Measurements from ENCODE around the gene TYMP.

TYMP gene

GRCh38 chr22:50570861-50571260, 41.0 kb upstream of the TYMP start (continued):
- TF ChIP-seq, protein P1, sequence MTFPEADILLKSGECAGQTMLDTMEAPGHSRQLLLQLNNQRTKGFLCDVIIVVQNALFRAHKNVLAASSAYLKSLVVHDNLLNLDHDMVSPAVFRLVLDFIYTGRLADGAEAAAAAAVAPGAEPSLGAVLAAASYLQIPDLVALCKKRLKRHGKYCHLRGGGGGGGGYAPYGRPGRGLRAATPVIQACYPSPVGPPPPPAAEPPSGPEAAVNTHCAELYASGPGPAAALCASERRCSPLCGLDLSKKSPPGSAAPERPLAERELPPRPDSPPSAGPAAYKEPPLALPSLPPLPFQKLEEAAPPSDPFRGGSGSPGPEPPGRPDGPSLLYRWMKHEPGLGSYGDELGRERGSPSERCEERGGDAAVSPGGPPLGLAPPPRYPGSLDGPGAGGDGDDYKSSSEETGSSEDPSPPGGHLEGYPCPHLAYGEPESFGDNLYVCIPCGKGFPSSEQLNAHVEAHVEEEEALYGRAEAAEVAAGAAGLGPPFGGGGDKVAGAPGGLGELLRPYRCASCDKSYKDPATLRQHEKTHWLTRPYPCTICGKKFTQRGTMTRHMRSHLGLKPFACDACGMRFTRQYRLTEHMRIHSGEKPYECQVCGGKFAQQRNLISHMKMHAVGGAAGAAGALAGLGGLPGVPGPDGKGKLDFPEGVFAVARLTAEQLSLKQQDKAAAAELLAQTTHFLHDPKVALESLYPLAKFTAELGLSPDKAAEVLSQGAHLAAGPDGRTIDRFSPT (tag by site-specific recombination; IDR thresholded peaks at IDR 0.05), result no peak
- TF ChIP-seq ZNF19 (tag by site-specific recombination; IDR thresholded peaks at IDR 0.05; ENCODE audit: low read depth) (no peak), ZNF514 (tag by site-specific recombination; IDR thresholded peaks at IDR 0.05) (no peak), KLF16 (tag by site-specific recombination; IDR thresholded peaks at IDR 0.05) (no peak), ZNF114 (tag by site-specific recombination; IDR thresholded peaks at IDR 0.05) (no peak), PRDM1 (tag by site-specific recombination; IDR thresholded peaks at IDR 0.05) (no peak), KLF10 (tag by site-specific recombination; IDR thresholded peaks at IDR 0.05) (no peak), ZBTB8A (tag by site-specific recombination; IDR thresholded peaks at IDR 0.05) (no peak)
- TF ChIP-seq, protein P2, sequence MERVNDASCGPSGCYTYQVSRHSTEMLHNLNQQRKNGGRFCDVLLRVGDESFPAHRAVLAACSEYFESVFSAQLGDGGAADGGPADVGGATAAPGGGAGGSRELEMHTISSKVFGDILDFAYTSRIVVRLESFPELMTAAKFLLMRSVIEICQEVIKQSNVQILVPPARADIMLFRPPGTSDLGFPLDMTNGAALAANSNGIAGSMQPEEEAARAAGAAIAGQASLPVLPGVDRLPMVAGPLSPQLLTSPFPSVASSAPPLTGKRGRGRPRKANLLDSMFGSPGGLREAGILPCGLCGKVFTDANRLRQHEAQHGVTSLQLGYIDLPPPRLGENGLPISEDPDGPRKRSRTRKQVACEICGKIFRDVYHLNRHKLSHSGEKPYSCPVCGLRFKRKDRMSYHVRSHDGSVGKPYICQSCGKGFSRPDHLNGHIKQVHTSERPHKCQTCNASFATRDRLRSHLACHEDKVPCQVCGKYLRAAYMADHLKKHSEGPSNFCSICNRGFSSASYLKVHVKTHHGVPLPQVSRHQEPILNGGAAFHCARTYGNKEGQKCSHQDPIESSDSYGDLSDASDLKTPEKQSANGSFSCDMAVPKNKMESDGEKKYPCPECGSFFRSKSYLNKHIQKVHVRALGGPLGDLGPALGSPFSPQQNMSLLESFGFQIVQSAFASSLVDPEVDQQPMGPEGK (tag by site-specific recombination; IDR thresholded peaks at IDR 0.05), result no peak
- TF ChIP-seq, protein P3, sequence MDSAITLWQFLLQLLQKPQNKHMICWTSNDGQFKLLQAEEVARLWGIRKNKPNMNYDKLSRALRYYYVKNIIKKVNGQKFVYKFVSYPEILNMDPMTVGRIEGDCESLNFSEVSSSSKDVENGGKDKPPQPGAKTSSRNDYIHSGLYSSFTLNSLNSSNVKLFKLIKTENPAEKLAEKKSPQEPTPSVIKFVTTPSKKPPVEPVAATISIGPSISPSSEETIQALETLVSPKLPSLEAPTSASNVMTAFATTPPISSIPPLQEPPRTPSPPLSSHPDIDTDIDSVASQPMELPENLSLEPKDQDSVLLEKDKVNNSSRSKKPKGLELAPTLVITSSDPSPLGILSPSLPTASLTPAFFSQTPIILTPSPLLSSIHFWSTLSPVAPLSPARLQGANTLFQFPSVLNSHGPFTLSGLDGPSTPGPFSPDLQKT (IDR thresholded peaks at IDR 0.05; ENCODE audit: borderline replicate concordance, low read depth, low read length), result no peak

DNA sequence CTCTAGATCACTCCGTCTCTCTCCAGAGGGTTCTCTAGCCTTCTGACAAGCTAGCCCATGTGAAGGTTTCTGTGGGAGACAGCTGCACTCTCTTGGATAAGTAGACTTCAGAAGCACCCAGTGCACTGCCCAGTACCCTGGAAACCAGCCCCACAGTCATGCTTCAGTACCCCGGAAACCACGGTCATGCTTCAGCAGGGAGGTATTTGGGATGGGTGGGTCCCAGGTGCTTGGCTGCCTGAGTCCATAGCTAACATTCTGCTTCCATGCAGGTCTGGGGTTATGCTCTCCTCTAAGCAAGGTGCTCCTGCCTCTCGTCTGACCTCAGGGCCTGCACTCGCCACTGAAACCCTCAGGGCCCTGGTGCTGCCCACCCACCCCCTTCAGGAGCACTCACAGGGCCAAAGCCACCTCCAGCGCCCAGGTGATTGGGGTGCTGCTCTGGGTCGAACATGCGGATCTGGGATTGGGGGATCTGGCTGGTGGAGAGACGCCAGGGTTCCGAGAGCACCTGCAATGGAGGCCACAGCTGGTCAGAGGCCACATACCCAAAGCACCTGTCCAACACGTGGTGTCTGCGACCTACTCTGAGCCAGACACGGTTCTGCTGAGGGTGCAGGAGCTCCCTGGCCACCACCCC, 40.2 kb upstream of the TYMP start:
- Histone ChIP-seq H3K4me1 (ENCODE audit: control insufficient read depth, insufficient read depth, low read length) (no peaks in the 10 kb centered on the region), H3K4me3 (ENCODE audit: low read depth, low read length) (no peak overlapping the region), H3K36me3 (ENCODE audit: control insufficient read depth in 2 of 2, insufficient read depth in 1 of 2, low read length in 2 of 2) (peaks cover 43 to 74% of the 10 kb centered on the region in 2 experiments), H3K27ac (ENCODE audit: extremely low read depth, low read depth, low read length) (no peak overlapping the region), H3K9me3 (ENCODE audit: control insufficient read depth, insufficient read depth, low read depth, low read length) (no peaks in the 10 kb centered on the region)
- POLR2A ChIA-PET, result interaction anchor here (1.0 to 1.8 kb wide), 3 partner anchors 11 to 45 kb away, joined by 3 to 8 read pairs (median 4); partner anchors contain the start of gene SCO2
- TF ChIP-seq ZNF449 (tag by site-specific recombination; IDR thresholded peaks at IDR 0.05), result no peak
- no peak for TF ChIP-seq ZIC2 (tag by site-specific recombination; IDR thresholded peaks at IDR 0.05)
- no peak for TF ChIP-seq ZNF626 (tag by site-specific recombination; IDR thresholded peaks at IDR 0.05)
- TF ChIP-seq ZNF133 (tag by site-specific recombination; IDR thresholded peaks at IDR 0.05), result no peak
- TF ChIP-seq, protein P4, sequence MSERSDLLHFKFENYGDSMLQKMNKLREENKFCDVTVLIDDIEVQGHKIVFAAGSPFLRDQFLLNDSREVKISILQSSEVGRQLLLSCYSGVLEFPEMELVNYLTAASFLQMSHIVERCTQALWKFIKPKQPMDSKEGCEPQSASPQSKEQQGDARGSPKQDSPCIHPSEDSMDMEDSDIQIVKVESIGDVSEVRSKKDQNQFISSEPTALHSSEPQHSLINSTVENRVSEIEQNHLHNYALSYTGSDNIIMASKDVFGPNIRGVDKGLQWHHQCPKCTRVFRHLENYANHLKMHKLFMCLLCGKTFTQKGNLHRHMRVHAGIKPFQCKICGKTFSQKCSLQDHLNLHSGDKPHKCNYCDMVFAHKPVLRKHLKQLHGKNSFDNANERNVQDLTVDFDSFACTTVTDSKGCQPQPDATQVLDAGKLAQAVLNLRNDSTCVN (tag by site-specific recombination; optimal IDR thresholded peaks at IDR 0.05), result no peak
- CTCF ChIA-PET, result interaction anchor here (0.9 to 1.4 kb wide), 2 partner anchors 51 to 55 kb away, joined by 3 to 4 read pairs; no protein-coding TSS in a partner anchor
